Stimulated activated CD4-positive, alpha-beta T cell treated with anti-CD3 and anti-CD28 coated beads, Interleukin-4, amount 100 ng/mL, for 48 hours (primary cell): ENCODE measurements around the gene TAF1B.

ENCODE experiments used
- DNase-seq, 2 donors: peaks; one replicate each; pipeline ENCODE4 v3.0.0-alpha.2; 2020; ENCODE audit warnings: low read depth in 2 of 2

The TAF1B gene

DNA sequence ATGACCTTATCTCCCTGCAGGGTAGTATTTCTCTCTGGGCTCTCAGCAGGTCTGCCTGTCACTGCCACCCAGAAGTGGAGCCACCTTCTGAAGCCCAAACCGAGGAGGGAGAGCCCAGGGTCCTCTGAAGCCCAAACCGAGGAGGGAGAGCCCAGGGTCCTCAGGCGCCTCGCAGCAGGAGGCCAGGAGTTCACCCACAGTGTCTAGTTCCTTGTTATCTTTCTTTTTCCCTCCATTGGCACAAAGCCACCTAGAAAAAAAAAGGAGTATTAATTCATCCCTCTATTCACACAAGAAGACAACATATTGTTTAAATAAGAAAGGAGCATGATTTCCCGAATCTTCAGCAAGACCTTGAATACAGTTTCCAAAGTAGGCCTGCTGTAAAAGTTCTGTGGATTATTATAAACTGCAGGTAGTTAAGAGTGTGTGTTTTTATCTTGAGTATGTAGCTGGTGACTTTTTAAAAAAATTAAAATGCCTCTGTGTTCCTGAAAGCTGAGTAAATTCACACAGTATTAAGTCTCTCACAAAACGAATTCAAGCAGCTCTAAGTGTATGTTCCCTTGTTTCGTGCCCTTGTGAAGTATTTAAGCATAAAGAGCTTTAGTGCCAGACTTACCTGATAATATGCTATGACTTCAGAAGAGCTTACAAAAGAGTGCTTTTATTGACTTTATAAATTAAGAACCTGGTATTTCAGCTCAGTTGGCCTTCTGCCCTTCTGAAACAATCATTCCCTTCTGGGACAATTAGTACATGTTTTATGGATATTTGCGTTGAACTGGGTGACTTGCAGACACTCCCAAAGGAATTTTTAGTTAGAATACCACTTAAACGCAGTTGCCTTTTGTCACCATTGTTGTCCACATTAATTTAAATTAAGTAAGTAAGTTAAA is 96.6 kb downstream of the TAF1B start:
- no peak for DNase-seq

DNA sequence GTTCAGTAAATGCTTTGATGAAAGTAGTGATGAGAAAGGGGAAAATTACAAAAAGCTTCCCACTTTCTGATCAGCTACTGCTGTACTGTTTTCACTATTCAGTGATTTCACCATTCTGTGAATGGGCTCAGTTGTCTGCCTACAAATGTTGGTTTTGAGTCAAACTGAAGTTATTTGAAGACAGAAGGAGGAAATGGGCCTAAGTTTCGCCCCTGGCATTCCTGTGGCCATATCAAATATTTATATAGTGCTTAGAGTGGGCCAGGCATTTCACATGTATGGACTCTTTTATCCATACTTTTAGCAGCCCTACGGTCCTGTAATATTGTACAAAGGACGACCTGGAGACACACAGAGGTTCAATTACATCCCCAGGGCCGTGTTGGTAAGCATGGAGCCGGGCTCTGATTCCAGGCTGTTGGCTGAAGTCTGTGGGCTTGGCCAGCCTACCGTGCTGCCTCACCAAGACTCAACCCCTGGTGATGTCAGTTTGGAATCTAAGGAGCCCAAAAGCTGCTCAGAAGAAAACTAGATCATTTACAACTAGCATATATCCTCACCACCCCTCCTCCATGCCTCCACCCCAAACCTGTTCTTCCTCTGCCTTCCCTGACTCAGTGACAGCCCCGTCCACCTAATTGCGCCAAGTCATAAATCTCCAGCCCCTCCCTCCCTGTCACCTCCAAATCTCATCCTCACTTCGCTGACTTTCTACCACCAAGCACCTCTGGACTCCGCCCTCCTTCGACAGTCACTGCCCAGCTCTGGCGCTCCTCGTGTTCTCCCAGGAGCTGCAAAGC is 98.1 kb downstream of the TAF1B start:
- no peak for DNase-seq

GRCh38 chr2:9941996-9942390 is 98.7 kb downstream of the TAF1B start:
- DNase-seq, result no peak

GRCh38 chr2:9944330-9944758 is 101.1 kb downstream of the TAF1B start:
- DNase-seq, result no peak

DNA sequence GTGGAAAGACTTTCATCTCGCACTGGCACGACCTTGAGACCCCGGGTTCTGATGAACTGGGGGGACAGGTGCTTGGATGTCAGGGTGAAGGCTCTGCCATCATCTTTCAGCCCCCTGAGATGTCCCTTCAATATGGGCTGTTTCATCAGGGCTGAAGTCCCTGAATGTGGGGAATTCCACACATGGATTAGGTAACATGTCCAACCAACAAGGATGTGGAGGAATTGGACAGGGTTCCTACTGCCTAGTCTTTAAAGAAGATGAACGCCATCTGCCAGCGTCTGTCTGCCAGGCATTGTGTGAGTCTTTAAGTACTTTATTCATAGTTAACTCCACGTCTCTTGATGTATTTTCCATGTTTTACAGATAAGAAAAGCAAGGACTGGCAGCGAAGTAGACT is 102.3 kb downstream of the TAF1B start:
- no peak for DNase-seq

DNA sequence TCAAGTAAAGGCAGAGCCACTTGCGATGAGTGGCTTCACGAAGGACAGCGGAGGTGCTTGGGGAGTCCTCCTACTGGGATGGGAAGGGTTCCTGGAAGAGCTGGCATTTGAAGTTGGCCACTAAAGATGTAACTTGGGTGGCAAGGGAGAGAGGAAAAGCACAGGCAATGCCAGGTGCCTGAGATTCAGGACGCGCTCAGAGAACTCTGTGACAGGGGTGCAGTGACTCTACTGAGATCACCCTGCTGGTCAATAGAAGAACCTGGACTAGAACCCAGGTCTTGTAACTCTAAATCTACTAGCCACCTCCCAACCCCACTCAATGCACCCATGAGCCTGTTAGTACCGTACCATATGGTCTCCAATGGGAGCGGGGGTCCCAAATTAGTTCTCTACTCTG is 102.8 kb downstream of the TAF1B start:
- DNase-seq, result no peak

DNA sequence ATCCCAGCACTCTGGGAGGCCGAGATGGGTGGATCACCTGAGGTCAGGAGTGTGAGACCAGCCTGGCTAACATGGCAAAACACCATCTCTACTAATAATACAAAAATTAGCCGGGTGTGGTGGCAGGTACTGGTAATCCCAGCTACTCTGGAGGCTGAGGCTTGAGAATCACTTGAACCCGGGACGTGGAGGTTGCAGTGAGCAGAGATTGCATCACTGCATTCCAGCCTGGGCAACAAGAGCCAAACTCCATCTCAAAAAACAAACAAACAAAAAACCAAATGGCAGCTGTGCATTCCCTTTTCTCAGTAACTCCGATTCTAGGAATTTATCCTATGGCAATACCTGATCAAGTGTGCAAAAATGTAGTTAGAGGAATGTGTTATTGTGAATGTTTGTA is 103.5 kb downstream of the TAF1B start:
- no peak for DNase-seq

DNA sequence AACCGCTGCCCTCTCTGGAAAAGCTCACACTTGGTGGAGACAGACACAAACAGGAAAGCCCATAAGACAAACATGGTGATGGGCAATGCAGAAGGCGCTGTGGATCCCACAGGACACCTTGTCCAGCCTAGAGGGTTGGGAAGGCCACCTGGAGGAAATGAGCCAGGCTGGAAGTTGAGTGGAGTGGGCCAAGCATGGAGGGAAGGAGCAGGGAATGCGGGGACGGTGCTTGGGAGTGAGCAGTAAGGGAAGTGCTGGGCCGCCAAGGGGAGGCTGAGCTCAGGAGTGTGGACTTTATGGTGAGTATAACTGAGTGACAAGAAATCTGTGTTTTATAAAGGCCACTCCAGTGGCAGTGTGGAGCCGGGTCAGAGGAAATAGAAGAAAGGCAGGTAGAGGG is 105.4 kb downstream of the TAF1B start:
- no peak for DNase-seq

DNA sequence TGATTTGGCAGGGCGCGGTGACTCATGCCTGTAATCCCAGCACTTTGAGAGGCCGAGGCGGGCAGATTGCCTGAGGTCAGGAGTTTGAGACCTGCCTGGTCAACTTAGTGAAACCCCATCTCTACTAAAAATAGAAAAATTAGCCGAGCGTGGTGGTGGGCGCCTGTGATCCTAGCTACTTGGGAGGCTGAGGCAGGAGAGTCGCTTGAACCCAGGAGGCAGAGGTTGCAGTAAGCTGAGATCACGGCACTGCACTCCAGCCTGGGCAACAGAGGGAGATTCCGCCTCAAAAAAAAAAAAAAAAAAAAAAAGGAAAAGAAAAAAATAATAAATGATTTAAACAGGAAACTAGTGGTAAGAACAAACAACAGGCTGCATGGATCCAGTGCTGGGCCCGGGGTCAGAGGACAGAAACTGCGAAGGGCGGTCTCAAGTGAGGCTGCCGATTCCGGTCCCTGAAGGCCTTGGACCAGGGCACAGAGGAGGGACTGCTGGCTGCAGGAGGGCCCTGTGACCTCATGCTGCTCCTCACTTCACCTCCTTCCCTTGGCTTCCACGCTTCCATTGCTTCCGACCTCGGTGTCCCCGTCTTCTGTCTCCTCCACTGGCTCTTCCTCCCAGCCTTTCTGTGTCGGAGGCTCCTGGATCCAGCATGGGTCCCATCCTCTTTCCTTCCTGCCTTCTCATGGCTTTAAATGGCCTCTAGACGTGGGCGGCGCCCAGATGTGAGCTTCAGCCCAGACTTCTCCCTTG is 106.1 kb downstream of the TAF1B start:
- no peak for DNase-seq

DNA sequence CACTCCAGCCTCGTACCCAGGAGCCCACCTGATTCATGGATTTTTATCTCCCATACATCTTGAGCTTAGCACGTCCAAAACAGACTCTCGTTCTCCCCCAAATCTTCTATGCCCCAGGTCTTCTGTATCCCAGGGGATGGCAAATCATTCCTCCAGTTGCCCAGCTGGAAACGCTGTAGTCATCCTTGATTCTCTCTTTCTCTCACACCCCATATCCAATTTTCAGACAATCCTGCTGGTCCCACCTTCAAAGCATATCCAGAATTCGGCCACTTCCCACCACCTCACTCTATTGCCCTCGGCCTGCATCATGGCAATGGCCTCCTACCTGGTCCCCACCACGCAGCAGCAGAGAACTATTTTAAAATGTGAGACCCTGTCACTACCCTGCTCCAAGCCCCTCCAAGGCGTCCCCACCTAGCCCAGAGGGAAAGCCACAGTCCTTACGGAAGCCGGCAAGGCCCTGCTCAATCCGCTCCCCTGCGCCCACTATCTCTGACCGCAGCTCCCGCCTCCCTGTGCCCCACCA is 106.8 kb downstream of the TAF1B start:
- no peak for DNase-seq

DNA sequence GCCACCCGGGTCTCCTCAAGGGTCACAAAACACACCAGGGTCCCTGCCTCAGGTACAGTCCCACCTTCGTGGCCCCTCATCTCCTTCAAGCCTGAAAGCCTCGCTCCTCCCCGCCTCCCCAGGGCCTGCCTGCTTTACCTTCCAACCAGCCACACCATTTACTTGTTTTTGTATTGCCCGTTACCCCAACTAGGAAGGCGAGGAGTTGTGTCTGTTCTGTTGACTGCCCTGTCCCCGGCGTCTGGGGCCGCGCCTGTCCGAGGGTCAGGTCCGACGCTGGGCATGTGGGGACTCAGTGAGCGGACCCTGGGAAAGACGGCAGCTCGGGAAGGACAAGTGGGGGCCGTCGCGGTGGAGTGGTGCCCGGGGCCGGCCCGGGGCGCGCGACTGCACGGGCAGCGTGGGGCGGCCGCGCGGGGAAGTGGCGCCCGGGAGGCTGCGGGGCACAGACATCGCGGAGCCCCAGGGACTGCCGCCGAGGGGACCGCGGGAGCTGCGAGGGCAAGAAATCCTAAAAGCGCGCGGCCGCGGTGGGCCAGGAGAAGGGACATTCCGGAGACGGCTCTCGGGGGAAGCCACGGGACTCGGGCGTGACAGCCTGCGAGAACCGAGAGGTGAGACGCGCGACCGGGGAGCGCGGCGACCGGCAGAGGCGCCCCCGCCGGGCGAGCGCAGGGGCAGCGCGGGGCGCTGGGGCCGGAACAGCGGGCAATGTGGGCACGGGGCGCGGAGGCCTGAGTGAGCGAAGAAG is 107.4 kb downstream of the TAF1B start:
- DNase-seq, result peak; percentile 18 to 21

GRCh38 chr2:9951272-9951521 is 107.9 kb downstream of the TAF1B start:
- no peak for DNase-seq

DNA sequence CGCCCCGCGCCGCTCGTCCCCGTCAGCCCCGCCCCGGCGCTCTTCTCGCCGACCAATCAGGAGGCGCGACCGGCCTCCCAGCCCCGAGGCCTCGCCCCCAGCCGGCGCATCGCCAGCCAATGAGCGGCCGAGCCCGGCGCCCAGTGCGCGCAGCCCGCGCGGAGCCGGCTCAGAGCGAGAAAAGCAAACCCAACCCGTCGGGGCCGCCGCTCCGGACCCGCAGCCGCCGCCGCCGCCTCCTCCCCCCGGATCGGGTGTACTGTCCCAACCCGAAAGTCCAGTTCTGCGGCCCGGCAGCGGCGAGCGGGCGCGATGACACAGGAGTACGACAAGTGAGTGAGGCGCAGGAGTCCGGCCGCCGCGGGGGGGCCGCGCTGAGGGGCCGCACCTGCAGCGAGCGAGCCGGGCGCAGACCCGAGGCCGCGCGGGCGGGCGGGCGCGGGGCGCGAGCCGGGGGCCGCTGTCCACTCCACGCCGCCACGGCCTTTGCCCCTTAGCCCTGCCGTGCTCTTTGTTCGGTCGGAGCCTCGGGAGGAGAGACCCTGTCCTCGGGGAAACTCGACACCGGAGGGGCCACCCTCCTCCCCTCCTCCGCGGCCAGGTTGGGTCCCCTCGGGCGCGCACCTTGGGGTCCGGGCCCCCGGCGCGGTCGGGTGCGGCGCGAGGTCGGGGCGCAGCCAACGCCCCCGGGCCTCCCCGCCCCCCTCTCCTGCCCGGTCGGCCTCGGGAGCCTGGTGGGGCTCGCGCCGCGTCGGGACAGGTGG is 108.4 kb downstream of the TAF1B start, which contains the start of gene GRHL1:
GRHL1 (plus strand) TSS at position 172 of the 764 bp plus-strand sequence; CDS start at position 313, 141 bp downstream.
- DNase-seq, result peak; percentile 85 to 89

DNA sequence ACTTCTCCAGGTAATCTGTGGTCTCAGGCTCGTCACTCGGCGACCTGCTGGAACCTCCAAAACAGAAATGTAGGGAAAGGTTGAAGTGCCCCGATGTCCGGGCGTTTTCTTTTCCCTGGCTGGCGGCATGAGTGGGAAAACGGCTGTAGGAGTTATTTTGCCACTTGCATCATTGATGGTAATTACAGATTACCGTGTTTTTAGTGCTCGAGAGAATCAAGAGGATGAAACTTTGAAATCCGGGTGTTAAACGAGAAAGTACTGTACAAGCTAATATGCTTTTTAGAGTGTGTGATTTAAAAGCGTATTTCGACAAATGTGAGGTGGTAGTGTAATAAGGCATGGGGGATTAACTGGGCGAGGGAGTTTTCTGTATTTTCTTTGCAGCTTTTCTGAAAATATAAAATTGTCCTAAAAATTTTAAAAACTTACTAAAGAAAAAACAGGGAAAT is 109.0 kb downstream of the TAF1B start:
- DNase-seq, result no peak

DNA sequence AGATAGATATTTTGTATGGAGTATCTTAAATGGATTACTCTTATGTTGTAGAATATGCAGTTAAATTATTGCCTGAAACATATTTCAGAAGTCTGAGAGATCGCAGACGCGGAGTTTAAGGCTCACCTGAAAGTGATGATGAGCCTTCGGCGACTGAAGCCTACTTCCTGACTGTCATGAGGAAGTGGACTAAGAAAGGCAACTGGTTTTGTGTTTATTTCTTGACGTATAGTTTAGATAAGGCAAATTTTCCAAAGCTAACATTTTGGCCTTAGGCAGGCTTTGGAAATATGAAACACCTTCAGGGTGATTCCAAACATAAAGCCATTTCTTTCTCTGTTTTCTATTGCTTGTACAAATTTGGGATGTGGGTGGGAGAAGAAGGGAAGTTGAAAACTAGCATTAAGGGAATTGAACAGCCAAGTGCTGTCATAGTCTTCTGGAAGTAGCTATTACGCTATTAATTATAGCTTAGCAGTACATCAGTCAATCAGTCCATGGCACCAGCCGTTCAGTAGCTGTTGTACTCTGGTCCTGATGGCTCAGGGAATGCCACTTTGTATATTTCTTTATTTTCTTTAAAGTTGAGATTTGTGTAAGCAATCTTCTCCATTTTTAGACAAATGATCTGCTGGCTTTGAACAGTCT is 109.7 kb downstream of the TAF1B start:
- no peak for DNase-seq

DNA sequence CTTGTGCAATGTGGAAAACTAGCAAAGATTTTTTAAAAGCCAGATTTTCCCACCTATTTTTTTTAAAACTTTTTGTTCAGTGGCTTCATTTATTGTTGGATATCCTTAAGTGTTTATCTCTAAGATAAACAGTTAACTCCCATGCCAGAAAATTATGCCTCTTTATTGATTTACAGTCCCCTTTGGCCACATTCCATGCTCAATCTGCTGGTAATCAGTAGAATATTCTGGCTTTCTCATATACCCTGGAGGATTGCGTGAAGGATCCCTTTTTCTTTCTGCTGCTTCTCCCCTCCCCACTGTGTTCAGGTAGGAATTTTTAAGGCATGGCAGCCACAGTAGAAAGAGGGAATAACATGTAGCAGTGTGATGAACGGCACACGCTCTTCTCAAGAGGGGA is 110.9 kb downstream of the TAF1B start:
- no peak for DNase-seq

DNA sequence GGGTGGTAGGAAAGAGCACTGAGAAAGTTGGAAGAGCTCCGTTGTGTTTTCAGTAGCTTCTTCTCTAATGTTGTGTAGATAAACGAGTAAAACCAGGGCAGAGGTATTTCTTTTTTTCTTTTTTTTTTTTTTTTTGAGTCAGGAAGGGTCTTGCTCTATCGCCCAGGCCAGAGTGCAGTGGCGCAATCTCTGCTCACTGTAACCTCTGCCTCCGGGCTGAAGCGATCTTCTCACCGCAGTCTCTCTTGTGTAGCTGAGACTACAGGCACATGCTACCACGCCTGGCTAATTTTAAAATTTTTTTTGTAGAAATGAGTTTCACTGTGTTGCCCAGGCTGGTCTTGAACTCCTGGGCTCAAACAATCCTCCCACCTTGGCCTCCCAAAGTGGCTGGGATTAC is 114.8 kb downstream of the TAF1B start:
- DNase-seq, result no peak

- no peak for DNase-seq
Observed at GRCh38 chr2:9959262-9959661, 116.0 kb downstream of the TAF1B start.

GRCh38 chr2:9961013-9961412 is 117.7 kb downstream of the TAF1B start:
- no peak for DNase-seq
